ENCODE data around the gene PTPRN2. TPM values are rescaled to one million over a fixed set of nuclear protein-coding genes. Genes with fewer than 3 reads are reported as not detected.
"Not testable (repeated sequence)": the region's sequence is repeated elsewhere in the genome, so short reads cannot be mapped to it uniquely, and the experiment has no call there.

The PTPRN2 gene
- total RNA-seq, 1 donor from 2014 or later, result 2.4 TPM

- DNase-seq (ENCODE audit: low read depth in 2 of 2), result no peak
Measured at GRCh38 chr7:157604661-157605381, 982.8 kb downstream of the PTPRN2 start.

- no peak for DNase-seq (ENCODE audit: low read depth in 2 of 2)
Measured at GRCh38 chr7:157603716-157604115, 983.9 kb downstream of the PTPRN2 start.

- no peak for DNase-seq (ENCODE audit: low read depth in 2 of 2)
Measured at GRCh38 chr7:157603005-157603404, 984.6 kb downstream of the PTPRN2 start.

GRCh38 chr7:157602581-157602980 is 985.0 kb downstream of the PTPRN2 start:
- no peak for DNase-seq (ENCODE audit: low read depth in 2 of 2)

GRCh38 chr7:157602156-157602555 is 985.5 kb downstream of the PTPRN2 start:
- no peak for DNase-seq (ENCODE audit: low read depth in 2 of 2)

GRCh38 chr7:157601530-157601929 is 986.1 kb downstream of the PTPRN2 start:
- DNase-seq (ENCODE audit: low read depth in 2 of 2), result no peak

- DNase-seq (ENCODE audit: low read depth in 2 of 2), result no peak
Measured at GRCh38 chr7:157599491-157599890, 988.1 kb downstream of the PTPRN2 start.

GRCh38 chr7:157597562-157597961 is 990.1 kb downstream of the PTPRN2 start:
- DNase-seq (ENCODE audit: low read depth in 2 of 2), result no peak

- no peak for DNase-seq (ENCODE audit: low read depth in 2 of 2)
Measured at GRCh38 chr7:157596881-157597280, 990.7 kb downstream of the PTPRN2 start.

GRCh38 chr7:157596471-157596870 is 991.2 kb downstream of the PTPRN2 start:
- DNase-seq (ENCODE audit: low read depth in 2 of 2), result no peak

GRCh38 chr7:157596026-157596425 is 991.6 kb downstream of the PTPRN2 start:
- no peak for DNase-seq (ENCODE audit: low read depth in 2 of 2)

GRCh38 chr7:157595086-157595855 is 992.4 kb downstream of the PTPRN2 start:
- DNase-seq (ENCODE audit: low read depth in 2 of 2), result no peak

GRCh38 chr7:157594306-157594705 is 993.3 kb downstream of the PTPRN2 start:
- DNase-seq (ENCODE audit: low read depth in 2 of 2), result no peak

- DNase-seq (ENCODE audit: low read depth in 2 of 2), result no peak
Measured at GRCh38 chr7:157593541-157593940, 994.1 kb downstream of the PTPRN2 start.

- DNase-seq (ENCODE audit: low read depth in 2 of 2), result not testable (repeated sequence)
Measured at GRCh38 chr7:157592636-157593320, 994.8 kb downstream of the PTPRN2 start.

GRCh38 chr7:157590526-157590925 is 997.1 kb downstream of the PTPRN2 start:
- no peak for DNase-seq (ENCODE audit: low read depth in 2 of 2)

- DNase-seq (ENCODE audit: low read depth in 2 of 2), result no peak
Measured at GRCh38 chr7:157589680-157590079, 997.9 kb downstream of the PTPRN2 start.

GRCh38 chr7:157587805-157588560 is 999.6 kb downstream of the PTPRN2 start:
- DNase-seq (ENCODE audit: low read depth in 2 of 2), result no peak

GRCh38 chr7:157587051-157587804 is 1000.4 kb downstream of the PTPRN2 start:
- DNase-seq (ENCODE audit: low read depth in 2 of 2), result no peak

GRCh38 chr7:157586426-157586955 is 1001.1 kb downstream of the PTPRN2 start:
- DNase-seq (ENCODE audit: low read depth in 2 of 2), result no peak
